GM12878 (cell line): Measurements from ENCODE around the gene HYAL4. TPM values are rescaled to one million over a fixed set of nuclear protein-coding genes. Genes with fewer than 3 reads are reported as not detected.

ENCODE experiments used
- ATAC-seq: fragments of 200-7000 bp; cut with Tn5 transposase; 3 replicates; pipeline ENCODE4 v1.9.1; 2020; ENCODE audit warnings: mild to moderate bottlenecking, moderate library complexity
- BruUV-seq: library from RNA; stranded (reverse); fragments of 400-500 nt; replicated peaks from 2 replicates; lab custom pipeline; 2021; lab: Mats Ljungman, UMichigan
- CTCF ChIA-PET: fragments of 300-600 bp; sonication (Branson Sonifier 250); formaldehyde crosslinking; extraction: SDS; loops from one replicate; lab custom pipeline; 2021; ENCODE audit warnings: inconsistent platforms; lab: Yijun Ruan, JAX
- POLR2A ChIA-PET: fragments of 350-600 bp; formaldehyde crosslinking; extraction: SDS; loops from one replicate; lab custom pipeline; 2021; ENCODE audit warnings: inconsistent platforms; lab: Charles Lee
- RAD21 ChIA-PET: fragments of 300-600 bp; sonication (Branson Sonifier 250); formaldehyde crosslinking; loops from one replicate; lab custom pipeline; 2023; ENCODE audit warnings: antibody characterized with exemption; ENCODE audit not compliant: unreplicated experiment; lab: Charles Lee
- SMC1A ChIA-PET: fragments of 300-600 bp; sonication (Branson Sonifier 250); formaldehyde crosslinking; loops from one replicate; lab custom pipeline; 2023; ENCODE audit not compliant: unreplicated experiment, uncharacterized antibody; lab: Charles Lee
- DNase-seq: peaks from one replicate; pipeline ENCODE4 v3.0.0-alpha.2; 2011; ENCODE audit warnings: low read depth, low spot score
- FAIRE-seq: peaks from 3 replicates; lab custom pipeline; 2011; peaks lifted over from hg19 to GRCh38; lab: Jason Lieb, UNC
- H2AFZ ChIP-seq: 2 replicates; pipeline ENCODE4 v1.6.0; 2011; ENCODE audit warnings: low read depth, low read length, control low read depth; ENCODE audit not compliant: control insufficient read depth
- H3K27ac ChIP-seq: 2 replicates; pipeline ENCODE4 v1.5.1; 2011; ENCODE audit warnings: control low read depth; ENCODE audit not compliant: control insufficient read depth, insufficient read depth
- H3K27me3 ChIP-seq, 2 experiments: replicated peaks in 1 of 2; 2 replicates each; pipeline versions ENCODE4 v1.6.0 to v1.6.1; 2011; ENCODE audit warnings: low read length in 1 of 2; ENCODE audit not compliant: control insufficient read depth in 2 of 2, insufficient read depth in 2 of 2
- H3K36me3 ChIP-seq, 2 experiments: 2 replicates each; pipeline ENCODE4 v1.5.1; 2011; ENCODE audit warnings: low read length in 1 of 2; ENCODE audit not compliant: control insufficient read depth in 2 of 2, insufficient read depth in 2 of 2
- H3K4me1 ChIP-seq: 2 replicates; pipeline ENCODE4 v1.6.1; 2011; ENCODE audit warnings: mild to moderate bottlenecking, low read length, moderate library complexity, mixed read lengths; ENCODE audit not compliant: control insufficient read depth, insufficient read depth
- H3K4me2 ChIP-seq: 2 replicates; pipeline ENCODE4 v1.6.0; 2011; ENCODE audit warnings: control low read depth; ENCODE audit not compliant: control insufficient read depth, insufficient read depth
- H3K4me3 ChIP-seq: fragments of 200-600 bp; sonication (generic); 2 replicates; pipeline ENCODE4 v1.5.1; 2016
- H3K79me2 ChIP-seq: 2 replicates; pipeline ENCODE4 v1.6.0; 2011; ENCODE audit warnings: low read length; ENCODE audit not compliant: control insufficient read depth, insufficient read depth
- H3K9ac ChIP-seq: 2 replicates; pipeline ENCODE4 v1.8.0; 2011; ENCODE audit warnings: low read length, control low read depth, mixed read lengths; ENCODE audit not compliant: control insufficient read depth, insufficient read depth
- H3K9me3 ChIP-seq: replicated peaks from 3 replicates; pipeline ENCODE4 v1.5.1; 2011; ENCODE audit warnings: mild to moderate bottlenecking, low read length; ENCODE audit not compliant: control insufficient read depth, insufficient read depth
- H4K20me1 ChIP-seq: 2 replicates; pipeline ENCODE4 v1.6.0; 2011; ENCODE audit not compliant: control insufficient read depth, insufficient read depth
- BRCA1 ChIP-seq: IDR thresholded peaks from 2 replicates; pipeline ENCODE4 v1.6.1; 2011; ENCODE audit warnings: low read depth, low read length, improper control_type of control experiment
- CREB1 ChIP-seq: IDR thresholded peaks from 2 replicates; pipeline ENCODE4 v1.6.1; 2012; ENCODE audit warnings: low read depth, mild to moderate bottlenecking, inconsistent platforms
- FOS ChIP-seq: IDR thresholded peaks from 3 replicates; pipeline ENCODE4 v1.6.1; 2011; ENCODE audit warnings: borderline replicate concordance; ENCODE audit not compliant: insufficient read length; ENCODE audit errors: extremely low read depth
- JUND ChIP-seq: IDR thresholded peaks from 2 replicates; pipeline ENCODE4 v1.6.1; 2012; ENCODE audit warnings: low read depth, mild to moderate bottlenecking, low read length, improper control_type of control experiment, moderate library complexity
- KDM1A ChIP-seq: fragments of 200-600 bp; sonication (generic); IDR thresholded peaks from 2 replicates; pipeline ENCODE4 v1.6.1; 2016; ENCODE audit warnings: borderline replicate concordance
- NFYB ChIP-seq: IDR thresholded peaks from 2 replicates; pipeline ENCODE4 v1.6.1; 2011; ENCODE audit warnings: low read depth, mild to moderate bottlenecking, low read length, improper control_type of control experiment, moderate library complexity; ENCODE audit not compliant: insufficient read depth
- NR2F1 ChIP-seq: fragments of 450-650 bp; conservative IDR thresholded peaks from 2 replicates; pipeline ENCODE4 v1.6.1; 2017; ENCODE audit warnings: mild to moderate bottlenecking
- POLR2AphosphoS2 ChIP-seq: IDR thresholded peaks from 2 replicates; pipeline ENCODE4 v1.6.1; 2011; ENCODE audit warnings: low read depth, mild to moderate bottlenecking, low read length, improper control_type of control experiment, moderate library complexity
- RAD21 ChIP-seq: IDR thresholded peaks from 2 replicates; pipeline ENCODE4 v1.6.1; 2011; ENCODE audit warnings: mild to moderate bottlenecking, low read depth, low read length, moderate library complexity; ENCODE audit not compliant: insufficient read depth
- RUNX3 ChIP-seq: IDR thresholded peaks from 2 replicates; pipeline ENCODE4 v1.6.1; 2012; ENCODE audit warnings: low read length, inconsistent platforms
- SUPT20H ChIP-seq: IDR thresholded peaks from 2 replicates; pipeline ENCODE4 v1.6.1; 2011; ENCODE audit warnings: low read depth, mild to moderate bottlenecking, low read length, moderate library complexity, borderline replicate concordance; ENCODE audit not compliant: control insufficient read depth
- YBX1 ChIP-seq: fragments of 450-650 bp; IDR thresholded peaks from 2 replicates; pipeline ENCODE4 v1.6.1; 2016; ENCODE audit warnings: antibody characterized with exemption
- WGBS: methylation state at CpG from one replicate; pipeline ENCODE4 v1.1.6; 2016; ENCODE audit warnings: low lambda C conversion rate; ENCODE audit not compliant: insufficient replicate concordance, insufficient coverage; ENCODE audit errors: missing lambda C conversion rate; 5-methylcytosine and 5-hydroxymethylcytosine counted together
- in situ Hi-C: fragments of 300-500 bp; cut with MboI; formaldehyde crosslinking; loops from 9 replicates; pipeline ENCODE4 v1.14.3; 2018; ENCODE audit warnings: mixed read lengths
- intact Hi-C: fragments of 100-400 bp; cut with micrococcal nuclease; formaldehyde crosslinking; loops from one replicate; pipeline ENCODE4 v1.14.2; 2022; ENCODE audit not compliant: unreplicated experiment
- polyA plus RNA-seq, 11 experiments: library from polyadenylated mRNA; depleted of rRNA in 4 of 11; unstranded in 6 of 11; stranded (reverse) in 5 of 11; fragments of >200 nt; fragmentation: Nextera tagmentation in 4 of 11; fragmentation: Illumina TruSeq in 1 of 11; extraction: Ambion mirVana in 4 of 11; extraction: Trizol in 1 of 11; gene quantifications; 1 replicate in 1 of 11; 2 replicates in 10 of 11; pipeline versions ENCODE4 v1.2.1 to v1.2.3, GENCODE V29; 2011 to 2016; ENCODE audit warnings: inconsistent platforms in 2 of 11, missing spikeins in 2 of 11, low read depth in 1 of 11
- total RNA-seq, 4 experiments: library from RNA; depleted of rRNA in 3 of 4; stranded (reverse); fragments of >200 nt in 3 of 4; fragmentation: Illumina TruSeq in 1 of 4; extraction: Trizol in 1 of 4; gene quantifications; 2 replicates each; pipeline versions ENCODE4 v1.2.1 to v1.2.3, GENCODE V29; 2013 to 2021
- TF ChIP-seq, protein P1 (sequence below): fragments of 450-650 bp; IDR thresholded peaks from 2 replicates; pipeline ENCODE4 v1.6.1; 2017; ENCODE audit warnings: borderline replicate concordance

The HYAL4 gene
- total and polyA plus RNA-seq, 10 of the 15 experiments (the other 5 are each of a cell fraction or from before 2014, with no cell fraction given) = 0.14 to 0.88 (median 0.26) TPM; not detected in 1

DNA sequence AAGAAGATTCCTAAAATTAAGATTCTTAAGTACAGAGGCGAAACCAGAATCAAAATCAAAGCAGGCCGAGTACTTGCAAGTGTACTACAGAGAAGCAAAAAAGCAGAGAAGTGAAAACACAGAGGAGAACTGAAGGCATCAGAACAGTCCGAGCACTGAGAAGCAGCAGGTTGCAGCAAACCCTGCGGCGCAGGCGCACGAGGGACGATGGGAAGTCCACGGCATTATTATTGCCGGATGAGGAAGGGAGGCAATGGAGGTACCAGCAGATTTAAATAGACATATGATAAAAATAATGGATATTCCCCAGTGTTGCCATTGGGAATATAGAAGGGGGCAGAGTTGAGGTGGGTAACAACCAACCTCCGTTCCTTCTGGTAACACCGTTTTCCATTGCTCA lies 72.9 kb downstream of the HYAL4 start:
- Histone ChIP-seq H3K4me2 (no peak overlapping the region), H3K9ac (no peak overlapping the region), H3K36me3 (no peaks in the 10 kb centered on the region), H4K20me1 (no peaks in the 10 kb centered on the region), H3K27me3 (no peaks in the 10 kb centered on the region), H3K4me3 (no peak overlapping the region), H3K9me3 (no peaks in the 10 kb centered on the region), H3K27ac (no peak overlapping the region), H3K4me1 (no peaks in the 10 kb centered on the region), H2AFZ (no peak overlapping the region), H3K79me2 (no peaks in the 10 kb centered on the region)
- CTCF ChIA-PET = no interaction called here
- in situ Hi-C loops = no loop called here
- intact Hi-C loops = no loop called here
- DNase-seq (no peak), ATAC-seq (no peak), FAIRE-seq (no peak)
- POLR2A ChIA-PET = no interaction called here
- no TSS peak for BruUV-seq
- WGBS = 56% methylated on average over 12 of the region's 12 CpGs
- RAD21 ChIA-PET = no interaction called here
- no peak for TF ChIP-seq RAD21
- TF ChIP-seq KDM1A = no peak
- TF ChIP-seq CREB1 = no peak
- TF ChIP-seq RUNX3 = no peak
- no peak for TF ChIP-seq BRCA1
- TF ChIP-seq POLR2AphosphoS2 = no peak
- SMC1A ChIA-PET = interaction anchor here (1.0 kb wide), 1 partner anchor 17 kb away, joined by 4 read pairs; no protein-coding TSS in a partner anchor

DNA sequence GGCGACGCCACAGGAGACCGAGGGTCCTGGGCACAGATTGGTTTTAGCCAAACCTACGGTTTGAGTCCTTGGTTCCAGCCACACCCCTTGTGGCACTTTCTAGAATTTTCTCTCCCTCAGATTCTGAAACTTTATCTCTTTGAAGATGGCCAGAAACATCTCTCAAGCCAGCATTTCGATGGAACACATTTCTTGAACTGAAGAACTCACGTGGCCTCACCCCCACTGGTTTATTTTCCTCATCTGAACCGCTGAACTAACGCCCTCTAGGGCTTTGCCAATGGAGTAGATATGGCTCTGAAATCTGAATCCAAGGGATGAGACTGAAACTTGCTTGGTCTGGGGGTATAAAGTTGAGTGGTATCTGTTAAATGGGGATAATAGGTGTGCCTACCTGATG lies 73.3 kb downstream of the HYAL4 start:
- ChIA-PET SMC1A (no interaction called here), RAD21 (no interaction called here)
- Histone ChIP-seq H2AFZ (no peak overlapping the region), H3K9me3 (no peaks in the 10 kb centered on the region), H3K4me3 (no peak overlapping the region), H3K79me2 (no peaks in the 10 kb centered on the region), H3K4me2 (no peak overlapping the region), H3K36me3 (no peaks in the 10 kb centered on the region), H3K27me3 (no peaks in the 10 kb centered on the region), H3K4me1 (no peaks in the 10 kb centered on the region), H3K9ac (no peak overlapping the region)
- intact Hi-C loops (no loop called here), in situ Hi-C loops (no loop called here)
- FAIRE-seq (no peak), DNase-seq (no peak)
- 23% methylated on average over 8 of the region's 8 CpGs for WGBS
- BruUV-seq = no TSS peak
- TF ChIP-seq NFYB = no peak
- TF ChIP-seq FOS = no peak
- no peak for TF ChIP-seq NR2F1
- no peak for TF ChIP-seq JUND
- TF ChIP-seq, protein P1, sequence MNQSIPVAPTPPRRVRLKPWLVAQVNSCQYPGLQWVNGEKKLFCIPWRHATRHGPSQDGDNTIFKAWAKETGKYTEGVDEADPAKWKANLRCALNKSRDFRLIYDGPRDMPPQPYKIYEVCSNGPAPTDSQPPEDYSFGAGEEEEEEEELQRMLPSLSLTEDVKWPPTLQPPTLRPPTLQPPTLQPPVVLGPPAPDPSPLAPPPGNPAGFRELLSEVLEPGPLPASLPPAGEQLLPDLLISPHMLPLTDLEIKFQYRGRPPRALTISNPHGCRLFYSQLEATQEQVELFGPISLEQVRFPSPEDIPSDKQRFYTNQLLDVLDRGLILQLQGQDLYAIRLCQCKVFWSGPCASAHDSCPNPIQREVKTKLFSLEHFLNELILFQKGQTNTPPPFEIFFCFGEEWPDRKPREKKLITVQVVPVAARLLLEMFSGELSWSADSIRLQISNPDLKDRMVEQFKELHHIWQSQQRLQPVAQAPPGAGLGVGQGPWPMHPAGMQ = no peak
- TF ChIP-seq SUPT20H = no peak
- no peak for TF ChIP-seq YBX1
- no peak for TF ChIP-seq RUNX3
- TF ChIP-seq, all 136 proteins: peak for 0
- ChIA-PET CTCF (no interaction called here), POLR2A (interaction anchor here (0.6 kb wide), 2 partner anchors 281 to 1160 kb away, joined by 3 to 7 read pairs; no protein-coding TSS in a partner anchor)
- H4K20me1 ChIP-seq = no peaks in the 10 kb centered on the region
- no peak overlapping the region for H3K27ac ChIP-seq
- no peak for ATAC-seq
